T1000 (cell line): ENCODE measurements around the gene PET100.
"Not testable (repeated sequence)": the region's sequence is repeated elsewhere in the genome, so short reads cannot be mapped to it uniquely, and the experiment has no call there.

Source experiments
- DNase-seq: peaks from one replicate; lab custom pipeline; 2025; ENCODE audit warnings: mixed read lengths; lab: John Stamatoyannopoulos, UW

The PET100 gene

DNA sequence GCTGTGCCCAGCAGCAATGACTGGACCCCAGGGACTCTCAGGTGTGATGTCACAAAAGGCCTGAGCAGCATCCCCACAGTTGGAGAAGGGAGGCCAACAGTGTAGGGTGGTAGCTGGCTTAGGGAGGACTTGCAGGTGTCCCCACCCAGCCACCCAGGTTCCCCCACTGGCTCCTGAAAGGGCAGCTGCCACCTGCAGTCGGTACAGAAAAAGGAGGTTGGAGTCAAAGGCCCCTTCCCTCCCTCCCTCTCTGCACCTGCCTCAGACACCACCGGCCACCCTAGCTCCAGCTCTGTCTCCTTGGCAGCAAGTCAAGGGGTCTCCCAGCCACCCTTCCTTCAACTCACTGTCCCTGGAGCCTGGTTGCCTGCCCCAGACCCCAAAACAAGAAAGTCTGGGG is 4.1 kb downstream of the PET100 start, which contains the start of gene PCP2:
Gene PCP2 (minus strand): TSS at position 22 of the 400 bp plus-strand sequence. CDS start 262 bp downstream, outside the sequence.
- no peak for DNase-seq

DNA sequence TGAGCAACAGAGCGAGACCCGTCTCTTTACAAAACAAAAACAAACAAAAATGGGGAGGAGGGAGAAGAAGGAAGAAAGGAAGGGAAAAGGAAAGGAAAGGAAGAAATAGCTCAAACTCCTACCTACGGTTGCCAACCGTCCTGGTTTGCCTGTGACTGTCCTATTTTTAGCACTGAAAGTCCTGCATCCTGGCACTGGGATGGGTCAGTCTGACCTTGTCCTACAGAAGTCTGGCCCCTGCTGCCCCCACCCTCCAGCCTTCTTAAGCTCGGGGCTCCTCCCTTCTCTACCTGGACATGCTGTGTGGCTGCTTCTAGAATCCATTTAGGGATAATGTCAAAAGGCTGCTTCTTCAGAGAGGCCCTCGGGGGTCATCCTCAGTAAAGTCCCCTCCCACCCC is 6.1 kb downstream of the PET100 start:
- no peak for DNase-seq

DNA sequence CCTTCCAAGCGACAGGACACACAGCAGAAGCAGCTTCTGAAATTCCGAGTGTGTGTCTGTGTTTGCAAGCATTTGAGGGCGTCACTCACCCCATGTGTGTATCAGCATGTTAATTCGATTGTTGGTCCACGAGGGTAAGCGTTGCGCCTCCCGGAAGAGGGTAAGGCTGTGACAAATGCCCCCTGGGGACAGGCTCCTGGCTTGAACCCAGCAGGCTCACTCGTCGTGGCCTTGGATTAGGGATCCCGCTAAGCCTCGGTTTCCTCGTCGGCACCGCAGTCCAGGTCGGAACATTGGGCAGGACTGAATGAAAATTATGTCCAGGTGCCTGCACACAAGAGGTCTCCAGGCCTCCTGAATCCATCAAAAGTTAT is 6.7 kb downstream of the PET100 start:
- no peak for DNase-seq

DNA sequence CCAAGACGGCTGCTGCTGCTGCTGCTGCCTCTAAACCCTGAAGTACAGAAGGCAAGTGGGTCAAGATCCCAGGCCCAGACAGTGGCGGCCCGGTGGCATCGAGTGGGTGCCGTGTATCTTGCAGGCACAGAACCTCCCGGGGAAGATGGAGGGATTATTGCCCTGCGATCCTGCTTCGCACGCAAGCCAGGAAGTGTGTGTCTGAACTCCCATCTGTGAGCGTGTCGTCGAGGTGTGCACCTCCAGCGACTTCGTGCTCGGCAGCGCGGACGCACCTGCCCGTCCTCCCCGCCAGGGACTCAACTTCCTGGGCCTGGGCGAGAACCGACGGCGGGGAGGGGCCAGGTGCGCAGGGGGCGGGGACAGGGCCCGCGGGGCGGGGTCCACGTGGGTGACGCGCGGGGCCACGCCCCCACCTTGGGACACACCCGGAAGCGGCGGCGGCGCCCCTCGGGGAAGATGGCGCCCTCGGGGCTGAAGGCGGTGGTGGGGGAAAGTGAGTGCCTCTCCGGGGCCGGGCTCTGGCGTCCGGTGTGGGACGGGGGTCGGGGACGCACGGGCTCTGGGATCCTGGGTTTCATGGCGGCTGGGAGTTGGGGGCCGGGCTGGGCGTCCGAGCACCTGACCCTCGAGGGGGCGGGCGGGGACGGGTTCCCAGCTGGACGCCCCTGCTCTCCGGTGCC is 7.2 kb downstream of the PET100 start, which contains the start of gene STXBP2:
Gene STXBP2 (plus strand): TSS at position 420 of the 683 bp plus-strand sequence. CDS start 40 bp downstream, at position 460.
- peak; percentile 15 for DNase-seq

DNA sequence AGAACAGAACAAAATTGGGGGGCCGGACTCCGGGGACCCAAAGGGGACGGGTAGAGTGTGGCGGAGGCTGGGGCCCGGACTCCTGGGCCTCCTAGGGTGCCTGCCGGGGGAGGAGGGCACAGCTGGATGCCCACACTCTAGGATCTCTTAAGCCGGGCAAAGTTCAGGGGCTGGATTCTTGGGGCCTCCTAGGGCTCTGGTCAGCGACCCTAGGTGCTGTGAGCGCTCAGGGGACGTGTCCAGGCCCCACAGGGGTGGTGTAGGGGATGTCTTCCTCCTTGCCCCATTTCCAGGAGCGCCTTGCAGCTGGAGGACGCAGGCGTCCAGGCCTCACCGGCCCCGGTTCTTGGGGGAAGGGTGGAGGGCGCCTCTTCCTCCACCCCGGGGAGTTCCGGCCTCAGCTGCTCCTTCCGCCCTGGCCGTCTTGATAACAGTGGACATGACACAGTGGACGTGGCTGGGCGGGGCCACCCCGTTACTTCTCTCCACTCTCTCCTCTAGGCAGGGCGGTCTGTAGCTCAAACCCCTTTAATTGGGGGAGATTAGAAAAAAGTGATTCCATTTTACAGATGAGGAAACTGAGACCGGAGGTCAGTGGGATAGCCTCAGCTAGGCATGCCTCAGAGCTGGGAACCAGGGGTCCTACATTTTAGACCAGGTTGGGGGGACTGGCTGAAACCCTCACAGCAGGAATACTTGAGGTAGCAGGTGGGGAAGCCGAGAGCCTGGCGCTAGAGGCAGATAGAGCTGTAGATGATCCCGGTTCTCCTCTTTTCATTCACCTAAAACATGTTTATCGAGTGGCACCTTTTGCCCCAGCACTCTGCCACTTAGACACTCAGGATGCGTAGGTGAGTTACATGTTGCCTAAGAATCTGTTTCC is 8.0 kb downstream of the PET100 start:
- DNase-seq, result no peak

DNA sequence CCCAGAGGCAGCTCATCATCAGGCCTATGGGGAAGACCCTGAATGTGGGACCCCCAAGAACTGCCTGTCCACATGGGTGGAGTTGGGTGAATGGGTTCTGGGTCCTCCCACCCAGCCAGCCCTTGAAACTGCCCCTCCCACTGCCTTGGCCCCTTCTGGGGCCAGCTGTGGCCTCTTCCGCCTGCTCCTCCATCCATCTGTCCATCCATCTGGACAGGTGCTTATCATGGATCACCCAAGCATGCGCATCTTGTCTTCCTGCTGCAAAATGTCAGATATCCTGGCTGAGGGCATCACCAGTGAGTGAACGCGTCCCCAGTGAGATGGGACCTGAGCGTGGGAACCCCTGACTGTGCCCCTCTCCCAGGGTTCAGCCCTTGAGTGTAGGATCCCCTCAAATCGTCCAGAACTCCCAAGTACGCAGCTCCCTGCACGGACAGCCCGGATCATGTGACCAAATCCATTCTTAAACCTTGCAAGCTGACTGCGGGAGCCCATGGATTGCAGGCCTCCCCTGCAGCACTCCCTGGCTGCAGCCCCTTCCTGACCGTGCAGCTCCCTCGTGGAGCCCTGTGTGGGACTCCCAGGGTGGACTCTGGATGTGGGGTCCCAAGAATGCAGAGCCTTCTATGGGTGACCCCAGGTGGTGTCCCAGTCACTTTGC is 9.3 kb downstream of the PET100 start:
- no peak for DNase-seq

DNA sequence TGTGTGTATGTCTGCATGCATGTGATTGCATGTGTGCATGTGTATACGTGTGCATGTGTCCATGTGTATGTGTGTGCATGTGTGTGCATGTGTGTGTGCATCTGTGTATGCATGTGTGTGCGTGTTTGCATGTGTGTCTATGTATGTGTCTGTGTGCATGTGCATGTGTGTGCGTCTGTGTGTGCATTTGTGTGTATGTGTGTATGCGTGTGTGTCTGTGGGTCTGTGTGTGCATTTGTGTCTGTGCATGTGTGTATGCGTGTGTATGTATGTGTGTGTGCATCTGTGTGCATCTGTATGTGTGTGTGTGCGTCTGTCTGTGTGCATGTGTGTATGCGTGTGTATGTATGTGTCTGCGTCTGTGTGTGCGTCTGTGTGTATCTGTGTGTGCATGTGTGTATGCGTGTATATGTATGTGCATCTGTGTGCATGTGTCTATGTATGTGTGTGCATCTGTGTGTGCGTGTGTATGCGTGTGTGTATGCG is 10.3 kb downstream of the PET100 start:
- DNase-seq, result no peak

DNA sequence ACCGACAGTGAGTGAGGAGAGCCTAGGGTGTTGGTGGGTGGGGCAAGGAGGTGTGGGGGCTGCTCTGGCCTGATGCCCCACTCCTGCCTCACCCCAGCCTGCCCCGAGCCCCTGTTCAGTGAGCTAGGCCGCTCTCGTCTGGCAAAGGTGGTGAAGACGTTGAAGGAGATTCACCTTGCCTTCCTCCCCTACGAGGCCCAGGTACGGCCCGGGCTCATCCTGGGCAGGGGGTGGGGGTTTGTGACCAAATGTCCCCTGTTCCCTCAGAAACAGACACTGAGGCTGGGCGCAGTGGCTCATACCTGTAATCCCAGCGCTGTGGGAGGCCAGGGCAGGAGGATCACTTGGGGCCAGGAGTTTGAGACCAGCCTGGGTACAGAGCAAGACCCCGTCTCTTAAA is 11.2 kb downstream of the PET100 start:
- no peak for DNase-seq

DNA sequence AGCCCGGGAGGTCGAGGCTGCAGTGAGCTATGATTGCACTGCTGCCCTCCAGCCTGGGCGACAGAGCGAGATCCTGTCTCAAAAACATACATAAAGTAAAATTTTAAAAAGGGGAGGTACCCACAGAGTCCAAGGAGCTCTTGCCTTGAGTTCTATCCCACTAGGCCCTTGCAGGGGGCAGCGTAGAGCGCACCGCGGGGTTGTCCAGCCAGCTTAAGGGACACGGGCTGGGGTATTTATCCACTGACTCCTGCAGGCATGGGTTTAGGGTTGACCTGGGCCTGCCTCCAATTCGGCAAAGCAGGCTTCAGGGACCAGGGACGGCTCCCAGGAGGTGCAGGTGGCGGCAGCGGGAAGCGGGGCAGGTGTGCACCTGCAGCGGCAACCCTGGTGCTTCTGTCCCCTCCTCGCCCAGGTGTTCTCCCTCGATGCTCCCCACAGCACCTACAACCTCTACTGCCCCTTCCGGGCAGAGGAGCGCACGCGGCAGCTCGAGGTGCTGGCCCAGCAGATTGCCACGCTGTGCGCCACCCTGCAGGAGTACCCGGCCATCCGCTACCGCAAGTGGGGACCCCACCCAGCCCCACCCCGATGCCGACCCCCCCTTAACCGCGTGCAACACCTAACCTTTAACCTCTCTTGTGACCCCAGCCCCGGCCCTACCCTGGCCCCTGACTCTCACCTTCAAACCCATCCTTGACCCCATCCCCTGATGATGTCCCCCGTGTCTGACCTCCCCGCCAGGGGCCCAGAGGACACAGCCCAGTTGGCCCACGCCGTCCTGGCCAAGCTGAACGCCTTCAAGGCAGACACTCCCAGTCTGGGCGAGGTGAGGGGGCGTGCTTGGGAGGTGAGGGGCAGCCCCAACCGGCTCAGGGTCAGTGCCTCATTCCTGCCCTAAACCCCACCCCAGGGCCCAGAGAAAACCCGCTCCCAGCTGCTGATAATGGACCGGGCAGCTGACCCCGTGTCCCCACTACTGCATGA is 12.0 kb downstream of the PET100 start:
- no peak for DNase-seq

DNA sequence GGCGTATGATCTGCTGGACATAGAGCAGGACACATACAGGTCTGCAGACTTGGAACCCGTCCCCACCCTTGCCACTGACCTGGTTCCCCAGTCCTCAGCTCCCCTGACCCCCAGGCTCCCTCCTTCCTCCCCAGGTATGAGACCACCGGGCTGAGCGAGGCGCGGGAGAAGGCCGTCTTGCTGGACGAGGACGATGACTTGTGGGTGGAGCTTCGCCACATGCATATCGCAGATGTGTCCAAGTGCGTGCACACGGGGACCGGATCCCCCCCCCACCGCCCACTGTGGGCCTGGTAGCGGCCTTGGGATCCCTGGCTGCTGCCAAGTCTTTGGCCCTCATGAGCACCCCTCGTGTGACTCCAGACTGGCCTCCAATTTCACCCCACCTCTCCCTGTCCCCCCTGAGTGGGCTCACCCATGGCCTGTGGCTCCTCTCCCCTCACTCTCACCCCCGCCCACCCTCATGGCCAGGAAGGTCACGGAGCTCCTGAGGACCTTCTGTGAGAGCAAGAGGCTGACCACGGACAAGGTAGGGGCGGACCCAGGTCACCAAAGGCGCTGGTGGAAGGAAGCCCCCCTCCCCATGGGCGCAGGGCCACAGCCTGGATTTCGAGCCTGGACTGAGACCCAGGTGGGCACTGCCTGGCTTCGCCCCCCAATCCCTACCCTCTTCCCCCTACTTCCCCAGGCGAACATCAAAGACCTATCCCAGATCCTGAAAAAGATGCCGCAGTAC is 12.9 kb downstream of the PET100 start:
- DNase-seq, result no peak

DNA sequence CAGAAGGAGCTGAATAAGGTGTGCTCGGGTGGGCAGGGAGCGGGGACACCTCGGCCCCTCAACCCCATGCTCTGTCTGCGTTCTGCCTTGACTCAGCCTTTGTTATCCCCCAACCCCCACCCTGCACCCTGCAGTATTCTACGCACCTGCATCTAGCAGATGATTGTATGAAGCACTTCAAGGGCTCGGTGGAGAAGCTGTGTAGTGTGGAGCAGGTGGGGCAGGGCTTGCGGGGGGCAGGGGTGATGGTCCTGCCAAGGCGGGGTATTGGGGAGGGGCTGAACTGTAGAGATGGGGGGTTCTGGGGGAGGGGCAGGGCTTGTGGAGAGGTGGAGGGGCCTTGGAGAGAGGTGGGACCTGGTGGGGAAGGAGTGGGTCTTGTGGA is 13.4 kb downstream of the PET100 start:
- no peak for DNase-seq

DNA sequence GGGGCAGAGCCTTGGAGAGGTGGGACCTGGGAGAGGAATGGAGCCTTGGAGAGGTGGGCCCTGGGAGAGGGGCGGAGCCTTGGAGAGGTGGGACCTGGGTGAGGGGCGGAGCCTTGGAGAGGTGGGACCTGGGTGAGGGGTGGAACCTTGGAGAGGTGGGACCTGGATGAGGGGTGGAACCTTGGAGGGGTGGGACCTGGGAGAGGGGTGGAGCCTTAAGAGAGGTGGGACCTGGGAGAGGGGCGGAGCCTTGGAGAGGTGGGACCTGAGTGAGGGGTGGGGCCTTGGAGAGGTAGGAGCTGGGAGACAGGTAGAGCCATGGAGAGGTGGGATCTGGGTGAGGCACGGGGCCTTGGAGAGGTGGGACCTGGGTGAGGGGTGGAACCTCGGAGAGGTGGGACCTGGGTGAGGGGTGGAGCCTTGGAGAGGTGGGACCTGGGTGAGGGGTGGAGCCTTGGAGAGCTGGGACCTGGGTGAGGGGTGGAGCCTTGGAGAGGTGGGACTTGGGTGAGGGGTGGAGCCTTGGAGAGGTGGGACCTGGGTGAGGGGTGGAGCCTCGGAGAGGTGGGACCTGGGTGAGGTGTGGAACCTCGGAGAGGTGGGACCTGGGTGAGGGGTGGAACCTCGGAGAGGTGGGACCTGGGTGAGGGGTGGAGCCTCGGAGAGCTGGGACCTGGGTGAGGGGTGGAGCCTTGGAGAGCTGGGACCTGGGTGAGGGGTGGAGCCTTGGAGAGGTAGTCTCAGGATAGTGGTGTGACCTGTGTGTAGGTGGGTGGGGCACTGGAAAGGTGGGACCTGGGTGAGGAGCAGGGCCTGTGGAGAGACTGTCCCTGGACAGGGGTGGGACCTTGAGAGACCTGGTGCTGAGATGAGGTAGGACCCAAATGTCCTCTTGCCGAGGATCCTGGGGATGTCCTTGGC is 14.3 kb downstream of the PET100 start:
- not testable (repeated sequence) for DNase-seq

DNA sequence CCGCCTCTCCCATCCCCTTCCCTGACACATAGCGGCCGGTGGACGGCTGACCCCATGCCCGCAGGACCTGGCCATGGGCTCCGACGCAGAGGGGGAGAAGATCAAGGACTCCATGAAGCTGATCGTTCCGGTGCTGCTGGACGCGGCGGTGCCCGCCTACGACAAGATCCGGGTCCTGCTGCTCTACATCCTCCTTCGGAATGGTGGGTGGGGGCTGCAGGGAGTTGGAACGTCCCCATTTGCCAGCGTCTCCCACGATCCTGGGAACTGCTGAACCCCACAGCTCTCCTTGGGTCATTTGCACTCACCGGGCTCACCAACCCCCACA is 14.9 kb downstream of the PET100 start:
- no peak for DNase-seq

DNA sequence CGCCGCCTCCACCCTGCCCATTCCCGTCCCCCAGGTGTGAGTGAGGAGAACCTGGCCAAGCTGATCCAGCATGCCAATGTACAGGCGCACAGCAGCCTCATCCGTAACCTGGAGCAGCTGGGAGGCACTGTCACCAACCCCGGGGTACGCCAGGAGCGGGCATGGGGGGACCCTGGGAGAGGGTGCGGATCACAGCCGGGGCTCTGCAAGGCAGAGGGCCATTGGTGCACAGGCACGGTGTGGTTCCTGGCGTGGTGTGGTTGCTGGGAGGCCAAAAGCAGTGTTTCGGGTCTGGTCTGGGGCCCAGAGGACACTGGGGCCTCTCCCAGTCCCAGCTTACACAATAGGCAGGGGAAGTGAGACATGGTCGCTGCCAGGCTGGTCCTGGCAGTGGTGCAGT is 15.6 kb downstream of the PET100 start:
- DNase-seq, result no peak

DNA sequence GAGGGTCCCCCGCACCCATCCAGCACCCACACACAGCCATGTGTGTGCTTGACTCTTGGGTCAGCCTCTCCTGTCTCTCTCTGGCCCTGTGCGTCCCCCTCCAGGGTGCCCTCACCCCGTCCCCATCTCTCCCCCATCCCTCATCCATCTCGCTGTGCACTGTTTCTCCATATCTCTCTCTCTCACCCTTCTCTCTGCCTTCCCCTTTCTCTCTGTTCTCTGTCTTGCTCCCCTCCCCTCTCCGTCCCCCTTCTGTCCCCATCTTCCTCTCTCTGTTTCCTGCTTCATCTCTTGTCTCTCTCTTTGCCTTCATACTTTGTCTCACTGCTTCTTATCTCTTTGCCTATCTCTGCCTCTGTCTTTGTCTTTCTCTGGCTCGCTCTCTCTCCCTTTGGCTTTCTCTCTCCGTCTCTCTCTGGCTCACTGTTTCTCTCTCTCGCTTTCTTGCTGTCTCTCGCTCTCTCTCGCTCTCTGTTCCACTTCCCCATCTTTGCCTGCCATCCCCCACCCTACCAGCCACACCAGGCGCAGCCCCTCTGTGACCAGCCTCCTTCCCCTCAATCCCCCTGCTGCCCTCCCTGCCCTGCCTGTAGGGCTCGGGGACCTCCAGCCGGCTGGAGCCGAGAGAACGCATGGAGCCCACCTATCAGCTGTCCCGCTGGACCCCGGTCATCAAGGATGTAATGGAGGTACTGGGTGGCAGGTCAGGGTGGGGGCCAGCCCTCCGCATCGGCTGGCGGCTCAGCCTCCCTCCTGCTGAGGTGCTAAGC is 16.2 kb downstream of the PET100 start:
- no peak for DNase-seq

DNA sequence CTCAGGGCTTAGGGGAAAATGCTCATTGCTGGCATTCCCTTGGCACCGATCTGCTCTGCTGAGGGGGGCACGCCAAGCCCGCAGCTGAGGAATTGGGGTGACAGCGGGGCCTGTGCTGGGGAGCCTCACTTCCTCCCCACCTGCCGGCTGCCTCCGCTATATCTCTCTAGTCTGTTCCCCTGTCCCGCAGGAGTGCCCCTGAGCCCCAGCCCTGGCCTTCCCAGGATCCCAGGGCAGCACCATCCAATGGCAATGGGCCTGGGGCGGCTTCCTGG is 16.8 kb downstream of the PET100 start:
- no peak for DNase-seq

DNA sequence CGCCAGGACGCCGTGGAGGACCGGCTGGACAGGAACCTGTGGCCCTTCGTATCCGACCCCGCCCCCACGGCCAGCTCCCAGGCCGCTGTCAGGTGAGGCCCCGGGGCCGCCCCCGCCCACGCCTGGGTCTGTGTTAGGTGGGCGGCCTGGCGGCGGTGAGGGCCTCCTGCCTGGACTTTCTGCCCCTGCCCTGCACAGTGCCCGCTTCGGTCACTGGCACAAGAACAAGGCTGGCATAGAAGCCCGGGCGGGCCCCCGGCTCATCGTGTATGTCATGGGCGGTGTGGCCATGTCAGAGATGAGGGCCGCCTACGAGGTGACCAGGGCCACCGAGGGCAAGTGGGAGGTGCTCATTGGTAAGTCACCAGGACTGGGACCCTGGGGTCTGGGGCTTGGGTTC is 17.6 kb downstream of the PET100 start:
- no peak for DNase-seq

DNA sequence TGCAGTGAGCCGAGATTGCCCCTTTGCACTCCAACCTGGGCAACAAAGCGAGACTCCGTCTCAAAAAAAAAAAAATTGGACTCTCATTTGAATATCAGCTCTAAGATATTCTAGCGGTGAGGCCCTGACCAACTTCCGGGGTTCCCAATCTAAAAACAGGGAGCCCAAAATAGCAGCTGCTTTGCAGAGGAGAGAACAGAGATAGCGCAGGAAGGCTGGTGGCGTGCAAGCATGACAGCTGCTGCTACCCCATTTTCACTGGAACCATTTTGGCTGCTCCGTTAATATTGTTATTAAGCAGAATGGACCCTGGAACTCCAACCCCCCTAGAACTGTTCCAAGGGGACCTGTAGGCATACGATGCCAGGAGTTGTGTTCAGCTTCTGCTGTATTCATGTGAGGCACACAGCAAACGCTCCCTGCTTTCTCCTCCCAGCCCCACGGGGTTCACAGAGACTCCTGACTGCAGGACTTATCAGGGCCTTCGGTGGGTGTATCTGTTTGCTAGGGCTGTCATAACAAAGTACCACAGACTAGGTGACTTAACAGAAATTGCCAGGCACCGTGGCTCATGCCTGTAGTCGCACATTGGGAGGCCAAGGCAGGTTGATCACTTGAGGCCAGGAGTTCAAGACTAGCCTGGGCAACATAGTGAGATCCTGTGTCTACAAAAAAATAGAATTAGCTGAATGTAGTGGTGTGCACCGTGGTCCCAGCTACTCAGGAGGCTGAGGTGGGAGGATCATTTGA is 18.8 kb downstream of the PET100 start:
- DNase-seq, result no peak
